Right lobe of liver (tissue), 6 donors: Measurements from ENCODE around the gene CAVIN2. TPM values are rescaled to one million over a fixed set of nuclear protein-coding genes. Genes with fewer than 3 reads are reported as not detected.

Experiments used
- ATAC-seq, 4 donors: fragments of 200-7000 bp; cut with Tn5 transposase; one replicate each; pipeline ENCODE4 v1.9.1; 2020; ENCODE audit warnings: mild to moderate bottlenecking in 4 of 4, moderate library complexity in 4 of 4
- DNase-seq, 3 donors: peaks; one replicate each; pipeline ENCODE4 v3.0.0-alpha.2; 2020
- H3K27ac ChIP-seq, 3 donors: fragments of 200-600 bp; one replicate each; pipeline ENCODE4 v1.8.0; 2022
- H3K27me3 ChIP-seq, 2 donors: fragments of 200-600 bp; one replicate each; pipeline ENCODE4 v1.8.0; 2022
- H3K36me3 ChIP-seq, 4 donors: fragments of 200-600 bp; sonication (generic) in 1 of 4; one replicate each; pipeline versions ENCODE4 v1.5.1 to v1.8.0; 2017 to 2022; ENCODE audit warnings: control low read depth in 1 of 4
- H3K4me1 ChIP-seq, 4 donors: fragments of 200-600 bp; sonication (generic) in 1 of 4; one replicate each; pipeline versions ENCODE4 v1.5.1 to v1.8.0; 2017 to 2022; ENCODE audit warnings: control low read depth in 1 of 4
- H3K4me3 ChIP-seq, 3 donors: fragments of 200-600 bp; one replicate each; pipeline ENCODE4 v1.8.0; 2022
- H3K9me3 ChIP-seq, 4 donors: fragments of 200-600 bp; sonication (generic) in 1 of 4; one replicate each; pipeline versions ENCODE4 v1.5.1 to v1.8.0; 2017 to 2022; ENCODE audit warnings: control low read depth in 1 of 4
- CTCF ChIP-seq, 4 donors: fragments of 200-600 bp in 3 of 4; fragments of 450-650 bp in 1 of 4; IDR thresholded peaks; one replicate each; pipeline versions ENCODE4 v1.5.1 to v1.8.0; 2016 to 2022; ENCODE audit warnings: antibody characterized with exemption in 4 of 4, mild to moderate bottlenecking in 2 of 4
- POLR2A ChIP-seq: fragments of 450-650 bp; IDR thresholded peaks from one replicate; pipeline ENCODE4 v1.6.1; 2017; ENCODE audit warnings: antibody characterized with exemption, mild to moderate bottlenecking
- WGBS: methylation state at CpG from one replicate; pipeline ENCODE4 v1.1.6; 2018; ENCODE audit warnings: low coverage, low lambda C conversion rate; ENCODE audit not compliant: insufficient coverage; ENCODE audit errors: missing lambda C conversion rate; 5-methylcytosine and 5-hydroxymethylcytosine counted together
- intact Hi-C, 2 donors: fragments of 100-400 bp; cut with DNase I; formaldehyde crosslinking; loops; one replicate each; pipeline versions ENCODE4 v1.11.2 to v1.14.1; 2022
- total RNA-seq, 6 experiments: library from RNA; depleted of rRNA in 2 of 6; stranded (reverse); fragments of >200 nt in 2 of 6; fragmentation: NEBNext Ultra II Directional in 3 of 6; extraction: Animal tissue kit (Norgen Biotek cat#: 25700) in 3 of 6; gene quantifications; one replicate each; pipeline versions ENCODE4 v1.1.0 to v1.2.4, GENCODE V29; 2016 to 2023
- donor health status: DM: no; HTN: yes; CAD: no.
- donor health status: DM: no; HTN: no; CAD: no.
- donor health status: DM: no; HTN: no; CAD: no.
- donor health status: DM: no; HTN: yes; CAD: no.
- donor health status: DM: no; HTN: yes; CAD: no.

CAVIN2 gene
- total RNA-seq, 6 experiments from 2014 or later, result 6.8 to 17.5 (median 9.6) TPM

- no peak overlapping the region for H3K27ac ChIP-seq
- intact Hi-C loops, result no loop called here
- H3K27me3 ChIP-seq, result no peaks in the 10 kb centered on the region
- ATAC-seq (no peak), DNase-seq (no peak)
- H3K36me3 ChIP-seq, result no peaks in the 10 kb centered on the region
- TF ChIP-seq POLR2A, result no peak
- no peak for TF ChIP-seq CTCF (IDR thresholded peaks at IDR 0.05)
- no peaks in the 10 kb centered on the region for H3K4me1 ChIP-seq
- 100% methylated on average over 1 of the region's 6 CpGs for WGBS
- no peaks in the 10 kb centered on the region for H3K9me3 ChIP-seq
- no peak overlapping the region for H3K4me3 ChIP-seq
These were observed 38.8 kb upstream of the CAVIN2 start for GRCh38 chr2:191885650-191886049.

GRCh38 chr2:191885098-191885497 is 38.2 kb upstream of the CAVIN2 start:
- DNase-seq, result no peak
- intact Hi-C loops, result no loop called here
- no peaks in the 10 kb centered on the region for H3K27me3 ChIP-seq
- WGBS, result 71% methylated on average over 1 of the region's 1 CpG
- no peak overlapping the region for H3K4me3 ChIP-seq
- H3K36me3 ChIP-seq, result no peaks in the 10 kb centered on the region
- no peak for ATAC-seq
- TF ChIP-seq POLR2A (no peak), CTCF (IDR thresholded peaks at IDR 0.05) (no peak)
- no peaks in the 10 kb centered on the region for H3K4me1 ChIP-seq
- H3K9me3 ChIP-seq, result no peaks in the 10 kb centered on the region
- no peak overlapping the region for H3K27ac ChIP-seq

- Histone ChIP-seq H3K27me3 (no peaks in the 10 kb centered on the region), H3K36me3 (no peaks in the 10 kb centered on the region), H3K4me3 (no peak overlapping the region), H3K27ac (no peak overlapping the region), H3K9me3 (no peaks in the 10 kb centered on the region), H3K4me1 (no peaks in the 10 kb centered on the region)
- TF ChIP-seq CTCF (IDR thresholded peaks at IDR 0.05) (no peak), POLR2A (no peak)
- WGBS, result 85% methylated on average over 18 of the region's 34 CpGs
- ATAC-seq, result peak in 3 of 4 donors; percentile 35 to 50 (median 37)
- intact Hi-C loops, result no loop called here
- DNase-seq, result no peak
These were observed 35.3 kb upstream of the CAVIN2 start for GRCh38 chr2:191881982-191882816.

- ATAC-seq, result peak in 1 of 4 donors; percentile 14
- Histone ChIP-seq H3K4me3 (no peak overlapping the region), H3K9me3 (no peaks in the 10 kb centered on the region), H3K36me3 (no peaks in the 10 kb centered on the region), H3K4me1 (no peaks in the 10 kb centered on the region), H3K27me3 (no peaks in the 10 kb centered on the region), H3K27ac (no peak overlapping the region)
- TF ChIP-seq POLR2A, result no peak
- TF ChIP-seq CTCF (IDR thresholded peaks at IDR 0.05), result no peak
- WGBS, result 61% methylated on average over 2 of the region's 2 CpGs
- intact Hi-C loops, result no loop called here
- no peak for DNase-seq
These were observed 31.8 kb upstream of the CAVIN2 start for GRCh38 chr2:191878548-191879279.
